ENCODE data around the gene SMIM33. TPM values are rescaled to one million over a fixed set of nuclear protein-coding genes. Genes with fewer than 3 reads are reported as not detected.
"Not testable (repeated sequence)": the region's sequence is repeated elsewhere in the genome, so short reads cannot be mapped to it uniquely, and the experiment has no call there.

SMIM33 gene
- polyA plus RNA-seq, 3 donors = not detected

GRCh38 chr5:139481580-139482049 is 10.8 kb downstream of the SMIM33 start:
- DNase-seq (ENCODE audit: low read depth in 3 of 3, low spot score in 2 of 3) = no peak

- peak; percentile 57 to 59 (median 57) for DNase-seq (ENCODE audit: low read depth in 3 of 3, low spot score in 2 of 3)
These were observed 11.5 kb downstream of the SMIM33 start, which contains the start of gene STING1 for GRCh38 chr5:139482050-139482889. TSS of gene STING1 (minus strand) at chr5:139482758. CDS start at chr5:139481704, 1,054 bp downstream.

GRCh38 chr5:139482890-139483208 is 12.0 kb downstream of the SMIM33 start:
- not testable (repeated sequence) for DNase-seq (ENCODE audit: low read depth in 3 of 3, low spot score in 2 of 3)

DNA sequence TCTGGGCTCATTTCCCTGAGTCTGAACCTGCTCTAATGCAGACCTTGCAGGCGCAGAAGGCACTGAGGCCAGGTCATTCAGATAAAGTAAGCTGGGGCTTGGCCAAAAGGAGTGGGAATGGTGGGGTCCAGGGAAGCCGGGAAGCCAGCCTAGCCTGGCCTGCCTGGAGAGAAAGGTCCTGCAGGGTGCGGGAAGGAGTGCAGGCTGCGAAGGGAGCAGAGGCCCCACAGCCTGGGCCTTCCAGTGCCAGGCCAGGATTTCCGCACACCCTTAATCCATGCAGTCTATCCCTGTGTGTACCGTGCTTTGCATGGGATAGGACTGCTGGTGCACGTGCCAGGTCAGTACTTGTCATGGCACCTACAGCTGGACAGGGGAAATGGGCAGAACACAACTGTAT is 15.4 kb downstream of the SMIM33 start:
- DNase-seq (ENCODE audit: low read depth in 3 of 3, low spot score in 2 of 3) = no peak

DNA sequence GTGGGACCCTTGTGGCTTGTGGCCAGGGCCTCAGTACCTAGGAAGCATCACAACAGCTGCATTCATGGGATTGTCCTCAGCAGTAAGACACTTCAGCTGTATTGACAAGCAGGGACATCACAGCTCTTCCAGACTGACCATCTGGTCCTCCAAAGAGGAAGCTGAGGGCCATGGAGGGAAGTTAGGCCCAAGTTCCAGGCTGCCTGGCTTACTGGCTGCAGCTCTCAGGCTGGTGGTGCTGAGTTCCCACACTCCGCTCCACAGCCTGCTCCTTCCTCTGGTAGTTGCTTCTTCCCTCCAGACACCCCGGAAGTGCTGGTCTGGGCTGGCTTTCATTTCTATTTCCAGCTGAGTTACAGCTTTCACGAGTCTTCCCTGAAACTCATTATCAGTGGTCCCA is 17.5 kb downstream of the SMIM33 start:
- DNase-seq (ENCODE audit: low read depth in 3 of 3, low spot score in 2 of 3) = no peak

GRCh38 chr5:139492700-139493192 is 21.9 kb downstream of the SMIM33 start:
- DNase-seq (ENCODE audit: low read depth in 3 of 3, low spot score in 2 of 3) = no peak

- DNase-seq (ENCODE audit: low read depth in 3 of 3, low spot score in 2 of 3) = no peak
These were observed 23.5 kb downstream of the SMIM33 start for GRCh38 chr5:139494256-139494655.

GRCh38 chr5:139494832-139495231 is 24.0 kb downstream of the SMIM33 start:
- DNase-seq (ENCODE audit: low read depth in 3 of 3, low spot score in 2 of 3) = no peak

DNA sequence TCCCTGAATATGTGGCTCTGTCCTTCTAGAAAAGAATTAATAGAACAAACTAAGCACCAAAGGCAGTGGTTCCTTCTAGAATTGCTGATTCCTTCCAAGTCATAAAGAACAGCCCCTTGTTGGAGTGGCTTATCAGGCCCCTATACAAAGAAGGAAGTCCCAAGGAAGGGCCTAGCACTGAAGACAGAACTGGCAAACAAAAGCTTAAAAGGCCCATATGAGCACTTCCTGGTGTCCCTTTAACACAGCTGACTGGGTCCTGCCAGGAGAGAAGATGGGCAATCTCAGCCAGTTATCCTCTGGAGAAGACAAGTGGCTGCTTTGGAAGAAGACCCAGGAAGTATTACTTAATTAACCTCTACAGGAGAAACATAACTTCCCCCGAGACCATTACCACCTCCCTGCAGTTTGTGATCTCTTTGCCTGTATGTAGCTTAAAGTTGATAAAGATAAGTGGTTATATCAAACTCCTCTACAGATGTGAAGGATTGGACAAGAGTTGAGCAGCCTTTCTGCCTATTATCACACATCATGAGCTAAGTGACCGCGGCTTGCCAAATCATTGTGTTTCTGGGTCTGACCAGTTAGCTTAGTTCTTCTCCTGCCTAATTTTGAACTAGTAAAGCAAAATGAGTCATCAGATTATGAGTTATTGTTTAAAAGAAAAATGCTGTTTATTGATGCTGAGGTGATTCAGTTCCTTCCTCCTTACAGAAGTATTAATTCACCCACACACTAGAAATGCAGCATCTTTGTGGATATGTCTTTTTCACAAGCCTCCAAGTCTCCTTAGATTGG is 25.0 kb downstream of the SMIM33 start:
- DNase-seq (ENCODE audit: low read depth in 3 of 3, low spot score in 2 of 3) = no peak

DNA sequence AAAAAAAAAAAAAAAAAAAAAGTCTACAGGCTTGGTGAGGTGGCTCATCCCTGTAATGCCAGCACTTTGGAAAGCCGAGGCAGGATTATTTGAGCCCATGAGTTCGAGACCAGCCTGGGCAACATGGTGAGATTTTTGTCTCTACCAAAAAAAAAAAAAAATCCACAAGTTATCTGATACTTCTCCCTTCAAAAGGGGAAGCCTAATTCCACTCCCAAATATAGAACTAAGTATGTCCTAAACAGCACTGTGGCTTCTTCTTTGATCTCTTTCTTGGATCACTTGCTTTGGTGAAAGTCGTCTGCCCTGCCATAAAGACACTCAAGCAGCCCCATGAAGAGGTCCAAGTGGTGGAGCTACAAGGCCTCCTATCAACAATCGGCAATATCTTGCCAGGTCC is 30.6 kb downstream of the SMIM33 start:
- no peak for DNase-seq (ENCODE audit: low read depth in 3 of 3, low spot score in 2 of 3)

GRCh38 chr5:139503036-139503817 is 32.4 kb downstream of the SMIM33 start:
- DNase-seq (ENCODE audit: low read depth in 3 of 3, low spot score in 2 of 3) = not testable (repeated sequence)

- not testable (repeated sequence) for DNase-seq (ENCODE audit: low read depth in 3 of 3, low spot score in 2 of 3)
These were observed 33.1 kb downstream of the SMIM33 start for GRCh38 chr5:139503879-139504278.

- not testable (repeated sequence) for DNase-seq (ENCODE audit: low read depth in 3 of 3, low spot score in 2 of 3)
These were observed 33.9 kb downstream of the SMIM33 start for GRCh38 chr5:139504722-139505121.

DNA sequence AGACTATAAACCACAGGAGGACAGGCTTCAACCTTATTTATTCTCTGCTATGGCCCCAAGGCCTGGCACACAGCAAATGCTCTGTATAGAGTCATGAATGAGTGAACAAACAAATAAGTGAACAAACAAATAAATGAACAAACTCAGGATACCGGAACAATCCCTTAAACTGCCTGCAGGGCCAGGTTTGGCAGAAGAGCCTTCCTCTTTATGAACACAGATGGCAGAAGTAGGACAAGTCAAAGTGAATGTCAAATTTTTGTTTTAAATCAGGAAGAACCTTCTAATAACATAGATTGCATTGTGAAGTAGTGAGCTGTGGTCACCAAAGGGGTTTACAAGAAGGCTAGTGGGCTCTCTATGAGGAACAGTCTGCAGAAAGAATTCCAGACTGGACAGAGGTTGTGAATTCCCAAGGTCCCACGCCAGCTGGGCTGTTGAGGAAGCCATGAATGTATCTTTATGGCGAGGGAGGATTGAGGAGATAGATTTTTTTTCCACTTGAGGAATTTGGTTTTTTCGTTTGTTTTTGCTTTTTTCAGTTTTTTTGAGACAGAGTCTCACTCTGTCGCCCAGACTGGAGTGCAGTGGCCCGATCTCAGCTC is 42.1 kb downstream of the SMIM33 start:
- no peak for DNase-seq (ENCODE audit: low read depth in 3 of 3, low spot score in 2 of 3)

DNA sequence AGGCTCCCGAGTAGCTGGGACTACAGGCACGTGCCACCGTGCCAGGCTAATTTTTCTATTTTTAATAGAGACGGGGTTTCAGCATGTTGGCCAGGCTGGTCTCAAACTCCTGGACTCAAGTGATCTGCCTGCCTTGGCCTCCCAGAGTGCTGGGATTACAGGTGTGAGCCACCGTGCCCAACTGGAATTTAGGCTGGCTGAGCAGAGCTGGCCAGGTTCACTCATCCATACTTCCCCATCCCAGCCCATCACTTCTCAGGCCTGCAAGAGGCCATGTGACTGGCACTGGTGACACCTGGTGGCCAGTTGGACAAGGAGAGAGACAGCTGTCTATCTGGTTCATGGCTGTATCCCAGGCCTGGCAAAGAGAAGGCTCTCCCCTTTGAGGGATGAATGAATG is 42.6 kb downstream of the SMIM33 start:
- peak in 2 of 3 donors; percentile 51 to 59 for DNase-seq (ENCODE audit: low read depth in 3 of 3, low spot score in 2 of 3)

GRCh38 chr5:139513852-139514485 is 43.2 kb downstream of the SMIM33 start:
- DNase-seq (ENCODE audit: low read depth in 3 of 3, low spot score in 2 of 3) = no peak

GRCh38 chr5:139514486-139514856 is 43.7 kb downstream of the SMIM33 start:
- no peak for DNase-seq (ENCODE audit: low read depth in 3 of 3, low spot score in 2 of 3)

DNA sequence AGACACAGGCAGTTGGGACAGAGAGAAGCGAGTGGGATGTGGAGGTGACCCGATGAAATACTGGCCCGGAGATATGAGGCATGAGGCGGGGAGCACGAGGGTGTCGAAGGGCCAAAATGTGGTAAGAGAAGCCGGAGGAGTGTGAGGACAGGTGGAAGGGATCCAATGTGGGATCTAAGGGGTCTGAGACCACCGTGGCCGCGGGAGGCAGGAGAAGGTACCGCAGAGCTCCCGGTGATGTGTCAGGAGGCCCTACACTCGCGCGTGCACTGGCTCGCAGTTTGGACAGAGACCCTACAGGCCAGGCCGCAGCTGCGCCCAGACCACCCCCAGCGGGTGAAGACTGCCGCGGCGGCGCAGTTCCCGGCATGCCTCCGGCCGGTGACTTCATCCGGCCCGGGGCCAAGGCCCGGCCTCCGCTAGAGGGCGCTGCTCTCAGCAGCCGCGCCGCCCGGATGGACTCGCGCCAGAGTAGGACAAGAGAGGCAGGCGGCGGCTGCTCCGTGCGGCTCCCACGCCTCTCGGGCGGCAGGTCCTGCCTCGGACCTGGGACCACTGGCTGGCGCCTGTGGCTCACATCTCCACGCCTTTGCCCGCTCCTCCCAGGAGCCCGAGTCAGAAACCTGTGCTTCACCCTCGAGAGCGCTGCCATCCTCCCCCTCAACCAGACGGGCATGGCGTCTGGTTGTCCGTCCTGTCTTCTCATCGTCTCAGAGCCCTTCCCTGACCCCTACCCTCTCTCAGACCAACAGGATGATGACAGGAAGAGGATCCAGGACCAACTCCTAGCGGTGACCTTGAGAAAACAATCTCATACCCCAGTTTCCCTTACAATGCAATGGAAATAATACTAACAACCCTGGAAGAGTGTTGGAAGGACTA is 47.1 kb downstream of the SMIM33 start:
- peak; percentile 81 to 92 (median 84) for DNase-seq (ENCODE audit: low read depth in 3 of 3, low spot score in 2 of 3)

Measured in right renal cortex interstitium (tissue), 3 donors.